LoVo (cell line): ENCODE data around the gene VRK2.
"Not testable (repeated sequence)": the region's sequence is repeated elsewhere in the genome, so short reads cannot be mapped to it uniquely, and the experiment has no call there.

Source experiments
- DNase-seq: peaks from one replicate; pipeline ENCODE4 v3.0.0-alpha.2; 2016; ENCODE audit warnings: low spot score

VRK2 gene

DNA sequence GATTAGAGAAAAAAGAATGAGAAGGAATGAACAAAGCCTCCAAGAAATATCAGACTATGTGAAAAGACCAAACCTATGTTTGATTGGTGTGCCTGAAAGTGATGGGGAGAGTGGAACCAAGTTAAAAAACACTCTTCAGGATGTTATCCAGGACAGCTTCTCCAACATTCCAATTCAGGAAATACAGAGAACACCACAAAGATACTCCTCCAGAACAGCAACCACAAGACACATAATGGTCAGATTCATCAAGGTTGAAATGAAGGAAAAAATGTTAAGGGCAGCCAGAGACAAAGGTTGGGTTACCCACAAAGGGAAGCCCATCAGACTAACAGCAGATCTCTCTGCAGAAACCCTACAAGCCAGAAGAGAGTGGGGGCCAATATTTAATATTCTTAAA is 123.2 kb downstream of the VRK2 start:
- not testable (repeated sequence) for DNase-seq

DNA sequence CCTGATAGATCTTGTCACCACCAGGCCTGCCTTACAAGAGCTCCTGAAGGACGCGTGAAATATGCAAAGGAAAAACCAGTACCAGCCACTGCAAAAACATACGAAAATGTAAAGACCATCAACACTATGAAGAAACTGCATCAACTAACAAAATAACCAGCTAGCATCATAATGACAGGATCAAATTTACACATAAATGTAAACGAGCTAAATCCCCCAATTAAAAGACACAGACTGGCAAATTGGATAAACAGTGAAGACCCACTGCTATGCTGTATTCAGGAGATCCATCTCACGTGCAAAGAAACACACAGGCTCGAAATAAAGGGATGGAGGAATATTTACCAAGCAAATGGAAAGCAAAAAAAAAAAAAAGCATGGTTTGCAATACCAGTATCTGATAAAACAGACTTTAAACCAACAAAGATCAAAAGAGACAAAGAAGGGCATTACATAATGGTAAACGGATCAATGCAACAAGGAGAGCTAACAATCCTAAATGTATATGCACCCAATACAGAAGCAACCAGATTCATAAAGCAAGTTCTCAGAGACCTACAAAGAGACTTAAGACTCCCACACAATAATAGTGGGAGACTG is 123.8 kb downstream of the VRK2 start:
- not testable (repeated sequence) for DNase-seq

DNA sequence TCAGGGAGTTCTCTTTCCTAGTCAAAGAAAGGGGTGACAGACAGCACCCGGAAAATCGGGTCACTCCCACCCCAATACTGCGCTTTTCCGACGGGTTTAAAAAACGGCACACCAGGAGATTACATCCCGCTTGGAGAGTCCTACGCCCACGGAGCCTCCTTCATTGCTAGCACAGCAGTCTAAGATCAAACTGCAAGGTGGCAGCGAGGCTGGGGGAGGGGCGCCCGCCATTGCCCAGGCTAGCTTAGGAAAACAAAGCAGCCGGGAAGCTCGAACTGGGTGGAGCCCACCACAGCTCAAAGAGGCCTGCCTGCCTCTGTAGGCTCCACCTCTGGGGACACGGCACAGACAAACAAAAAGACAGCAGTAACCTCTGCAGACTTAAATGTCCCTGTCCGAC is 125.2 kb downstream of the VRK2 start:
- not testable (repeated sequence) for DNase-seq

DNA sequence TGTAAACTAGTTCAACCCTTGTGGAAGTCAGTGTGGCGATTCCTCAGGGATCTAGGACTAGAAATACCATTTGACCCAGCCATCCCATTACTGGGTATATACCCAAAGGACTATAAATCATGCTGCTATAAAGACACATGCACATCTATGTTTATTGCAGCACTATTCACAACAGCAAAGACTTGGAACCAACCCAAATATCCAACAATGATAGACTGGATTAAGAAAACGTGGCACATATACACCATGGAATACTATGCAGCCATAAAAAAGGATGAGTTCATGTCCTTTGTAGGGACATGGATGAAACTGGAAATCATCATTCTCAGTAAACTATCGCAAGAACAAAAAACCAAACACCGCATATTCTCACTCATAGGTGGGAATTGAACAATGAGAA is 130.6 kb downstream of the VRK2 start:
- not testable (repeated sequence) for DNase-seq

DNA sequence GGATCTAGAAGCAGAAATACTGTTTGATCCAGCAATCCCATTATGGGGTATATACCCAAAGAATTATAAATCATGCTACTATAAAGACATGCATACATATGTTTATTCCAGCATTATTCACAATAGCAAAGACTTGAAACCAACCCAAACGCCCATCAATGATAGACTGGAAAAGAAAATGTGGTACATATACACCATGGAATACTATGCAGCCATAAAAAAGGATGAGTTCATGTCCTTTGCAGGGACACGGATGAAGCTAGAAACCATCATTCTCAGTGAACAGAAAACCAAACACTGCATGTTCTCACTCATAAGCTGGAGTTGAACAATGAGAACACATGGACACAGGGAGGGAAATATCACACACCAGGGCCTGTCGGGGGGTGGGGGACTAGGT is 133.6 kb downstream of the VRK2 start:
- not testable (repeated sequence) for DNase-seq

DNA sequence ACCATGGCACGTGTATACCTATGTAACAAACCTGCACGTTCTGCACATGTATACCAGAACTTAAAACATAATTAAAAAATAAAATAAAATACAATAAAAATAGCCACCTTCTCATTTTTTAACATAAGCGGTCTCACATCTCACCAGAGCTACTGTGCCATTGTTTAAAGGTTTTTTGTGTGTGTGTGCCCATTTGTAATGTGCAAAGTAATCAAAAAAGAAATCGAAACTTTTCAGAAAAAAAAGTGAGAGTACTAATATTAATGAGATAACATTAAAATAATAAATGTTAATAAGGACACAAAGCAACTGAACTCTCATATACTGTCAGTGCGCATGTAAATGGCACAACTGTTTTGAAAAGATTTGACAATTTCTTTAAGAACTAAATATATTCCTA is 134.0 kb downstream of the VRK2 start:
- DNase-seq = no peak

DNA sequence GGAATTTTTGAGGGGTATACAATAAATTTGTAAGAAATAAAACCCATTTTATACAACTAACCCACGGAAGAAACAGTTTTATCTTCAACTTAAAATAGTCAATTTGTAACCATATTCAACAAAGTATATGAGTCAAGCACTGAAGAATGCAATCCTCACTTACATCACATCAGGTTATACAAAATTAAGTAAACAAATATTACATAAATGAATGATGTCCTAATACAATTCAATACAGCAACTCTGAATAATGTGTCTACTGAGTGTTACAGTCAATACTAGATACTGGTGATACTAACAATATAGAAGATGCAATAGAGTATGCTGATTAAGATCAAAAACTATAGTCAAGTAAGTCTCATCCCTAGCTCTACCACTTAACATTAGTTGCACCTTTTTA is 135.9 kb downstream of the VRK2 start:
- no peak for DNase-seq

DNA sequence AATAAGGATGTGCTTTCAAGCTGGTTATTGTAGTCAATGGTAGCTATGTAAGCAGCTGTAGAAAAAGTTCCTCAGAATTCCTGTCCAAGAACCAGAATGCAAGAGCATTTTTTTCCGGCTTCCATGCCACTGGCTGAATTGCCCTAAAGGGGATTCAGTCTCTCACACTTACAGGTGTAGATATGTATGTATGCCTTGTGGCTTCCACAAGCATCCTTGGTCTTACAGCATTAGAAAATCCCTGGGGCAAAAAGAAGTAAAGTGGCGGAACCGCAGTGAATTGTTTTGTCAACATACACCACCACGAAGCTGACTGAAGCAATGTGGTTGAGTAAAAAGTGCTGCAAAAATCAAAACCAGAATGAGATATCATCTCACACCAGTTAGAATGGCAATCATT is 139.9 kb downstream of the VRK2 start:
- DNase-seq = no peak

DNA sequence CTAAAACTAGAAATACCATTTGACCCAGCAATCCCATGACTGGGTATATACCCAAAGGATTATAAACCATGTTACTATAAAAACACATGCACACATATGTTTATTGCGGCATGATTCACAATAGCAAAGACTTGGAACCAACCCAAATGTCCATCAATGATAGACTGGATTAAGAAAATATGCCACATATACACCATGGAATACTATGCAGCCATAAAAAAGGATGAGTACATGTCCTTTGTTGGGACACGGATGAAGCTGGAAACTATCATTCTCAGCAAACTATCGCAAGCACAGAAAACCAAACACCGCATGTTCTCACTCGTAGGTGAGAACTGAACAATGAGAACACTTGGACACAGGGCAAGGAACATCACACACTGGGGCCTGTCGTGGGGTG is 140.4 kb downstream of the VRK2 start:
- not testable (repeated sequence) for DNase-seq

DNA sequence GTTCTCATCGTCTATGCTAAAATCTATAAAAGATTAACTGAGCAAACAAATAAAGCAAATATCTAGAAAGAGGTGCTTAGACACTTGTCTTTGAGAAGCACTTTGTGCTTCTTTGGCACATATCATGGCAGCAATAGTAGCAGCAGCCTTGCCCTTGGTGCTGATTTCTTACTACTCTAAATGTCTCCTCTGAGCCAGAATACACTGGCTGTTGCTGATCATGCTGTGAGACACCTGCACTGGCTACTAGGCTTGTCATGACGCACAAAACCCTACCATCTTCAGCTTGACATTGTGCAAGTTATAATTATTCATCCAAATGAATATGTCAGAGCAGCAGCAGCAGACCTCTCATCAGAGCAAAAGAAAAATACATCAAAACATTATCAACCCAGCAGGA is 147.9 kb downstream of the VRK2 start:
- DNase-seq = no peak

DNA sequence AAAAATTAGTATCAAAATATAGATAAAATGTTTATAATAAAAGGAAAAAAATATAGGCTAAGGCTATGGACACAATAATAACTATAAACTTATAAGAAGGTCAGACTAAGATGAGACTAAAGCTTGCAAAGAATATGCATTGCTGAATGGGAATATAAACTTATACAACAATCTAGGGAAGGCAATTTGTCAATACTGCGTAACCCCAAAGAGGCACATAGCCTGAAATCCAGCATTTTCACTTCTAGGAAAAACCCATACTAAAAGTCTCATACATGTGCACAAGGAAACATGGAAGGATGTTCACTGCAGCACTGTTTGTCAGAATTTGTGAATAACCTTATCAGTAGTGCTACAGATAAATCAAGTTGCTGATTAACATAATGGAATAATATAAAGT is 149.1 kb downstream of the VRK2 start:
- DNase-seq = no peak

DNA sequence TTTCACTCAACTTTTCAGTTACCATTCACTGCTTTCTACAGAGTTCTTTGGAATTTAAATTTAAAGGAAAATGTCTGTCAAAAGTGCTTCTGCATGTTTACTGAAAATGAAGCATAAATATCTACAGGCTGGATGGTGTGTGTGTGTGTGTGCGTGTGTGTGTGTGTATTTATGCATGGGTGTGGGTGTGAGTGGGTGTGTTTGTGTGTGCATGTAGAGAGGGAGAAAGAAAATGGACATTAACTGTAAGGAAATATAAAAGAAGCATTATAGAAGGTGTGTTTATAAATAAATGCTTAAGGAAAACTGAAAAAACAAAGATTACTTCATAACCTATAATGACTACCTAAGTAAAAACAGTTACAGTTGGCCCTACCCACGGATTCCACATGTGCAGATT is 151.3 kb downstream of the VRK2 start:
- no peak for DNase-seq

DNA sequence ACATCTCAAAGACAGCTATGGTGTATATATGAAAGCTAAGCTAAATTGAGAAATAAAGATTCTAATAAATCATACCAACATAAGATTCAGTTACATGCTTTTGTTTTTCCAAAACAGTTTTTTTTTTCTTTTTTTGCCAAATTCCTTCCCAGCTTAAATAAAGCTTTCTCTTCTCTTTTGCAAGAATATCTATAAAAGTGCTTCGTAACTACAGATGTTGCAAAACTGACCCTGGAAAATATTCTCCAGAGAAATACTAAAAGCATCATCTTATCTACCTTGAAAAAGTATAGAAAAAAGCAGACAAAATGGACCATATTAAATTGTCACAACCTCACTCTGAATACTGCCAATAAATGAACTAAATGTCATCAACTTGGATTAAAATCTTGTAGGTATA is 155.8 kb downstream of the VRK2 start:
- DNase-seq = no peak

DNA sequence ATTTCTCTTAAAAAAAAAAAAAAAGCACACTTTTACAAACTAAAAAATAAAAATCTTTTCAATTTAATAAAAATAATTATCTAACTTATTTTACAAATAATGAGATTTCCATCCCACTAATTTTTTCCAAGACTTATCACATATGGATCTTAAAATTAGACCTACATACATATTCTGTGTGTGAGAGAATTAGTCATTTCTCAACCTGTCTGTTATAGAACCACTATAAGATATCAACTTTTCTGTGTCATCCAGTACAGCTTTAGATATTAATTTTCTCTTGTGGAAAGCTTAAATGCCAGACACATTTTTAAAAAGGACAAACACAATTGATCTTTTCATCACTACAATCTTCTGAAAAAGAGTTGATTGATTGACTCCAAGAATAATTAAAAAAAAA is 156.4 kb downstream of the VRK2 start:
- DNase-seq = no peak

DNA sequence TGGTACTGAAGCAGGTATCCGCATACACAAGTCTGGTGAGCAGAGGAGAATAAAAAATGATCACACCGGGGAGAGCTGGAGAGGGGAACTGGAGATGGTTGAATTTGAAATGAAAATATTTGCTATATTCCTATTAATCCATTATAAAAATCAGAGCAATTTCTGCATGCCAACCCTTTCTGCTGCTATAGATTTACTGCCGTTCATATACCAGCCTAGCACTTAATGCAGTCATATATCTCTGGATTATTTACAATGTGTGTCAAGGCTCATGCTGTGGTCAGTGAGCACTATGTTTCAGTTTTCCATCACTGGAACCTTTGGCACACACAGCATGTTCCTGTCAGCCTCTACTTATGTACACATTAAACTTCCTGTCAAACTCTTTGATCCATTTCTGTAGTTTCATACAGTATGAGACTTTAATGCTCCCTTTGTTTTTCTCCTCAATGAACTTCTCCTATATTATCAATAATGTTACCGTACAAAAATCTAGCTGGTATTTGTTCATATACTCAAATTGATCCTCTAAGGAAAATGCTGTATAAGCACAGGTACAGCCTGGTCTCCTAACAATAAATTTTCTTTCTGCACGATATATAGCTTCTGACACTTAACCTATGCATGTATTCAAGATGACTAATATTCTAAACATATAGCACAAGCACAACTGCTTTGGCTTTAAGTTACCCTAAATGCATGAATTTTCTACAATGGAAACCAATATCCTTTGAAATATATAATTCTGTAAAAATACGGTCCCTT is 157.8 kb downstream of the VRK2 start:
- no peak for DNase-seq

DNA sequence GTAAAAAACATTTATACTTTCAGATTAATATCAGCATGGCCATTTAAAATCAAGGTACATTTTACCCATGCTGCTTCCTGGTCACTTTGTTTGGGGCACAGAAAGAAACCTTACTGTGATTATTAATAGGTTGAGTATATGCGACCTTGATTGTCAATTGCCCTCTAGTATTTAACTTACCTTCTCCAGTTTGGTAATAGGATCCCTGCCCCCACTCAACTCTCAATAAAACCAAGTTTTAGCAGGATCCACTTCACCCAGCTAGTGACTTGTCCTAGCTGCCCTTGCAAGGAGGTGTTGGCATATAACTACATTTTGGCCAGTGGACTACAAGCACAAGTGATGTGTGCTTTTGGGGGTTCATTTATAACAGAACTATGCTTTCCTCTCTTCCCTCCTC is 160.2 kb downstream of the VRK2 start:
- DNase-seq = no peak

DNA sequence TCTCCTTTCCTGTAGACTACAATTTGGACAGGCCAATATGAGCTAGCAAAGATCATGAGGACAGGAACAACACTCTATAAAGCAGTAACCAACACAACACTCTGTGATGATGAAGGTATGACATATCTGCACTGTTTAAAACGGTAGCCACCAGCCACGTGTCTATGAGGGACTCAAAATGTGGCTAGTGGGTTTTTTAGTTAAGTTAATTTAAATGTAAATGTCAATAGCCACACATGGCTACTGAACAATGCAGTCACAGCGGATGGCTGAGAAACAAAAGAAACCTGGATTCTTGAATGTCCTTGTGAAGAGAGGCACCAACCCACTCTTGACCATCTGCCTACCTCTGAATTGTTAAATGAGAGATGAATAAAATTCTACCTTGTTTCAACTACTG is 160.6 kb downstream of the VRK2 start:
- no peak for DNase-seq
